Amniotic stem cell (primary cell): ENCODE data around the gene MMP17.

ENCODE experiments used
- DNase-seq: peaks from one replicate; lab custom pipeline; 2025; lab: John Stamatoyannopoulos, UW

Gene MMP17

GRCh38 chr12:131850856-131851559 lies 22.8 kb downstream of the MMP17 start:
- no peak for DNase-seq

- no peak for DNase-seq
These were observed 23.8 kb downstream of the MMP17 start for GRCh38 chr12:131851741-131852550.

- DNase-seq: no peak
These were observed 24.5 kb downstream of the MMP17 start for GRCh38 chr12:131852551-131853299.

- no peak for DNase-seq
These were observed 25.9 kb downstream of the MMP17 start for GRCh38 chr12:131853832-131854797.

GRCh38 chr12:131854861-131855476 lies 26.8 kb downstream of the MMP17 start:
- no peak for DNase-seq

- DNase-seq: no peak
These were observed 27.4 kb downstream of the MMP17 start for GRCh38 chr12:131855521-131856142.

- no peak for DNase-seq
These were observed 28.3 kb downstream of the MMP17 start for GRCh38 chr12:131856366-131857097.

GRCh38 chr12:131857908-131858850 lies 30.0 kb downstream of the MMP17 start:
- DNase-seq: no peak

GRCh38 chr12:131860472-131861260 lies 32.5 kb downstream of the MMP17 start:
- DNase-seq: no peak

GRCh38 chr12:131861261-131862083 lies 33.3 kb downstream of the MMP17 start:
- no peak for DNase-seq

- no peak for DNase-seq
These were observed 33.9 kb downstream of the MMP17 start for GRCh38 chr12:131862084-131862441.

GRCh38 chr12:131862600-131862993 lies 34.4 kb downstream of the MMP17 start:
- no peak for DNase-seq

GRCh38 chr12:131862994-131863710 lies 35.0 kb downstream of the MMP17 start:
- no peak for DNase-seq

GRCh38 chr12:131863711-131864396 lies 35.7 kb downstream of the MMP17 start:
- no peak for DNase-seq

GRCh38 chr12:131864469-131864868 lies 36.3 kb downstream of the MMP17 start:
- DNase-seq: no peak
